ENCODE measurements around the gene ACAD10.
A peak's percentile ranks its signal among the peaks of the same experiment; 100 is the strongest.

The ACAD10 gene

DNA sequence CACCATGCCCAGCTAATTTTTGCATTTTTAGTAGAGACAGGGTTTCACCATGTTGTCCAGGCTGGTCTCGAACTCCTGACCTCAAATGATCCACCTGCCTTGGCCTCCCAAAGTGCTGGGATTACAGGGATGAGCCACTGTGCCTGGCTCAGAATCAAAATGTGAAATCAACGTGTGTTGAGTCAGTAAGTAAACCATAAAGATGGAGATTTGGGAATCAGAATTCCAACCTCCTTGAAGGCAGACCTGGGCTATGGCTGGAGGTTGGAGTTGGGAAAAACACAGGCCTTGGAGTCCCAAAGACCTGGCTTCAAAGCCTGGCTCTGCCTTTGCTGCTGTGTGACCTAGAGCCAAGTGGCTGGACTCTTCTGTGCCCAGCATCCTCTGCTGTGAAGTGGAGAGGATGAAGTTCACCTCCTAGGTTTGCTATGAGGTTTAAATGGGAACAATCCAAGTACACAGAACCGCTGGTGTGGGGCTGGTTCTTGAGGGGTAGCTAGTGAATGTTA lies 91.0 kb downstream of the ACAD10 start:
- DNase-seq (ENCODE audit: low read depth), result no peak

DNA sequence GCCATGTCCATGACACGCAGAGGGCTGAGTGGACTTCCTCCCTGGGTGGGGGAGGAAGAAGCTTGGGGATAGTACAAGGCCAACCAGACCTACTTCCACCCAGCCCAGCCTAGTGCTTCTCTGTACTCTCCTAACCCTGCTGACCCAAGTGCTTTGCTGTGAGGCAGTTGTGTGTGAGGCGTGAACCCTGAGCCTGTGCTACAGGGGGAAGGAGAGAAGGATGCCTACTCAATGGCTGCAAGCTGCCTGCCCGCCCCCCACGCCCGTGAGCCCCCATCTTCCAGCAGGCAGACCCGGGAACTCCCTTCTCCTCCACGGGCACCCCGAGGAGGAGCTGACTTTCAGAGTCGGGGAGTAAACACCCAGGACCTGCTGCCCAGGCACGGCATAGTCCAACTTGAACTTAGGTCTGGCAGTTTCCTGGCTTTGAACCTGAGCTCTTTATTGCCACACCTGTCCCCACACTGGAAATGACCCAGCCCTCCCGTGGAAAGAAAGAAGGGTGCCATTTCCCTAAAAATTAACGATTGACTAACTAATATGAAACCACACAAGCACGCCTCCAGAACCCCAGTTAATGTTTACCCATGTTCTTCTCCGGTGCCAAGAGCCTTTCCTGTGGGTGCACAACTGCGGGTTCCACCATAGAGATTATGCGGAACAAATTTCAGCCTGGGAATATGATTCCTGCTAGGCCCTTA lies 91.6 kb downstream of the ACAD10 start:
- no peak for DNase-seq (ENCODE audit: low read depth)

DNA sequence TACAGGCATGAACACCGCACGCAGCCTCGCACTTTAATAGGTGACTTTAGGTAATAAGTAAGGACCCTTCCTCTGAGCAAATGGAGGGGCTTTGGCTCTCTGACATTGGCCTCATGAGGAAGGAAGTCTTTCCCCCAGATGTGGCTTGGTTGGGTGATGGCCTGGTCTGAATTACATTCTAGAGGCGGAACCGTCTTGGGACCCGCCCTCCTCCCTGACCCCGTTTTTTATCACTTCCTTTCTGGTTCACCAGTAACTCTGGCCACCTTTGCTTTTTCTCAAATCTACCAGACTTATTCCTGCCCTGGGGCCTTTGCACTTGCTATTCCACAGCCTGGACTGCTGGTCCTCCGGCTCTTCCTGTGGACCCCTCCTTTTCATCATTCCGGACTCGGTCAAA lies 94.3 kb downstream of the ACAD10 start:
- DNase-seq (ENCODE audit: low read depth), result no peak

DNA sequence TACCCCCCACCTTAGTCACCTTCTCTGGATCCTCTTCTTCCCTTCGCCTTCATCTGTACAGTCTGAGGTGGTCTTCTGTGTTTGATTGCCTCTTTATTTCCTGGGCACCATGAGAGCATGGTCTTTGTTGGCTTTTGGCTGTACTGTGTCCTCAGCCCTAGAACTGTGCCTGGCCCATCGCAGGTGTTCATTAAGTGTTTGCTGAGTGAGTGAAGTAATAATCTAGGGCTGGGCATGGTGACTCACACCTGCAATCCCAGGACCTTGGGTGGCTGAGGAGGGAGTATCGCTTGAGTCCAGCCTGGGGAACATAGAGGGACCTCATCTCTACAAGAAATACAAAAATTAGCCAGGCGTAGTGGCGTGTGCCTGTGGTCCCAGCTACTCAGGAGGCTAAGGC lies 94.8 kb downstream of the ACAD10 start:
- DNase-seq (ENCODE audit: low read depth), result no peak

DNA sequence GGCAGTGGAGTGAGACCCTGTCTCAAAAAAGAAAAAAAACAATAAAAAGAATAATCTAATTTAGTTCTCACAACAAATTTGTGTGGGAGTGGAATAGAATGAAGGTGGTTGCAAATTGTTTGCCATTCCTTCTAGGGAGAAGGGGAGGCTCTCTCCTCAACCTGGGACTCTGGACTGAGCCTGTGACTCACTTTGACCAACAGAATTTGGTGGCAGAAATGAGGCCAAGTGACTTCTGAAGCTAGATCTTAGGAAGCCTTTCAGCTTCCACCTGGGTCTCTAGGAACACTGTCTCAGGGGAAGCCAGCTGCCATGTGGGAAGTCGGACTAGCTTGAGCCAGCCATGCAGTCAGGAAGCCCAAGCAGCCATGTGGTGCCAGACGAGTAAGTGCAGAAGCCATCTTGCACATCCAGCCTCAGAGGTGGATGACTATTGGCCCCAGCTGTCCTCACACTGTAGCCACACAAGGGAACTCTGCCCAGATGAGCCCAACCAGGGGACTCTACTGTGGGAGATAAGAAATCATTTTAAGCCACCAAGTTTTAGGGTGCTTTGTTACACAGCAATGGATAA lies 95.3 kb downstream of the ACAD10 start:
- DNase-seq (ENCODE audit: low read depth), result no peak

DNA sequence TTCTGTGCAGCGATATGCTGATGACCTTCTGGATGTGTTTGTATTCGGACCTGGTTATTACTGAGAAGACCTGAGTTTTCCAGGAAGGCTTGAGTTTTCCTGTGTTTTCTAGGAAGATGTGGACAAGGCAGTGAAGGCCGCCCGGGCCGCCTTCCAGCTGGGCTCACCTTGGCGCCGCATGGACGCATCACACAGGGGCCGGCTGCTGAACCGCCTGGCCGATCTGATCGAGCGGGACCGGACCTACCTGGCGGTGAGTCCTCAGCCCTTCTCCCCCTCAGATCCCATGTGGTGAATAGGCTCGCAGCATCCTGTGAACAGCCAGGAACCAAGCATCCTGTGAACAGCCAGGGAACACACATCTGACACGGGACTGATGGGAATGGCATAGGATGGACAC lies 97.2 kb downstream of the ACAD10 start:
- no peak for DNase-seq (ENCODE audit: low read depth)

DNA sequence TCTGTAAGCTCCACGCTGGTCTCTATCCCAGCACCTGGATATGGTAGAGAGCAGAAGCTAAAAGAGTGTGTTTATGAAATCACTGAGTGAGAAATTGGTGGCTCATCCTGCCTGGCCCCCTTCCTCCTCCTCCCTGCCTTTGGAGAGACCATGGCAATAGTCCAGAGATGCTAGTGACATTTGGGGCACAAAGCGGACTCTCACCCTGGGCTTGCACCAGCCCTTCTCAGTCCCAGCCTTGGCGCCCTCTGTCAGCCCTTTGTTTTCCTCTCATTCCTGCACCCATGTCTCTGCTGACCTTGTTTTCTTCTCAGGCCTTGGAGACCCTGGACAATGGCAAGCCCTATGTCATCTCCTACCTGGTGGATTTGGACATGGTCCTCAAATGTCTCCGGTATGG lies 99.1 kb downstream of the ACAD10 start:
- no peak for DNase-seq (ENCODE audit: low read depth)

DNA sequence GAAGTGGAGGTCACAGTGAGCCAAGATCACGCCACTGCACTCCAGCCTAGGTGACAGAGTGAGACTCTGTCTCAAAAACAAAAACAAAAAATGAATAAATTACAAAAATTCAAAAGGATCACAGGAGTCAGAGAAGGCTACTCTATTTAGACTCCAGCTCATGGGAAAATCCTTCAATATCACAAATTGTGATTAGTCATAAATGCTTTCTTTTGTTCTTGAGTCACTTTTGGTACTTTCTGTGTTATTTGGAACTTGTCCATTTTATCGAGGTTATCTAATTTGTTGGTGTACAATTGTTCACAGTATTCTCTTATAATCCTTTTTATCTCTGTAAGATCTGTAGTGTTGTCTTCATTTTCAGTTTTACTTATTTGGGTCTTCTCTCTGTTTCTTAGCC lies 99.8 kb downstream of the ACAD10 start:
- DNase-seq (ENCODE audit: low read depth), result peak; percentile 55

DNA sequence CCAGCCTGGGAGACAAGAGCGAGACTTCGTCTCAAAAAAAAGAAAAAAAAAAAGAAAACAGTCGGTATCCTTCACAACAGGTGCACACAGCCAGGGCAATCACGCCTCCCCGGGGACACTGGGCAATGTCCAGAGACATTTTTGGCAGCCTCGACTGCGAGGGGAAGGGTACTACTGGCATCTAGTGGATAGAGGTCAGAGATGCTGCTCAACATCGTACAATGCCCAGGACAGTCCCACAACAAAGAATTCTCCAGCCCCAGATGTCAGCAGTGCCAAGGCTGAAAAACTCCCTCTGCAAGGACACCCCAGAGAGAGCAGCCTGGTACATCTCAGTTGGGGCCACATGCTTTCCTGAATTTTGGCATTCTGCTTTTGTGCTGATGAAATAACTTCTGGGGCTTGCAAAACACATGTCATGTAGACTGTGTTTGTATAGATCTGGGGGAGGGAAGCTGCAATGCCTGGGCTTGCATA lies 102.4 kb downstream of the ACAD10 start:
- DNase-seq (ENCODE audit: low read depth), result no peak

DNA sequence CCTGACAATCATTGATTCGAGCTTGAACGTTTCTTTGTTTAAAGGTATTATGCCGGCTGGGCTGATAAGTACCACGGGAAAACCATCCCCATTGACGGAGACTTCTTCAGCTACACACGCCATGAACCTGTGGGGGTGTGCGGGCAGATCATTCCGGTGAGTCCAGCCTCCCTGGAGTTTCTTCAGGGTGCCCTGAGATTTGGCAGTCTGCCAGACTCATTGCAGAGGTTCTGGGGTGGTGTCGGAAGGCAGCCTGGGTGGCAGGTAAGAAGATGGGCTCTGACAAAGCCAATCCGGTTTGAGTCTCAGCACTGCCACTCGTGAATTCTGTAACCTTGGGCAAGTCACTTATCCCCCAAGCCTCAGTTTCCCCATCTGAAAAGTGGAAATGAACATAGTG lies 103.9 kb downstream of the ACAD10 start:
- DNase-seq (ENCODE audit: low read depth), result no peak

DNA sequence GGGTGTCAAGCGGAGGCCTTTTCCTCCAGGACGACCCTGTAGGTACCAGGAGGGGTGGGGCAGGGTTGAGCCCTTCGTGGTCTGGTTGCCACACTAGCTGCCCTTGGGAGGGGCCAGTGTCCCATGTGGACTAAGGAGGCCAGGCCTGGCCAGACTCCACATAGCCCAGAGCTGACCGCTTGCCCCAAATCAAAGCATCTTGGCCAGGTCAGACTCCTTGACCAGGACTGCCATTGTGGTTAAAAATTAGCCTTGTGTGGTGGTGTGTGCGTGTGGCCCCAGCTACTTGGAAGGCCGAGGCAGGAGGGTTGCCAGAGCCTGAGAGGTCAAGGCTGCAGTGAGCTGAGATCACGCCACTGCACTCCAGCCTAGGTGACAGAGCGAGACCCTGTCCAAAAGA lies 105.7 kb downstream of the ACAD10 start:
- no peak for DNase-seq (ENCODE audit: low read depth)

DNA sequence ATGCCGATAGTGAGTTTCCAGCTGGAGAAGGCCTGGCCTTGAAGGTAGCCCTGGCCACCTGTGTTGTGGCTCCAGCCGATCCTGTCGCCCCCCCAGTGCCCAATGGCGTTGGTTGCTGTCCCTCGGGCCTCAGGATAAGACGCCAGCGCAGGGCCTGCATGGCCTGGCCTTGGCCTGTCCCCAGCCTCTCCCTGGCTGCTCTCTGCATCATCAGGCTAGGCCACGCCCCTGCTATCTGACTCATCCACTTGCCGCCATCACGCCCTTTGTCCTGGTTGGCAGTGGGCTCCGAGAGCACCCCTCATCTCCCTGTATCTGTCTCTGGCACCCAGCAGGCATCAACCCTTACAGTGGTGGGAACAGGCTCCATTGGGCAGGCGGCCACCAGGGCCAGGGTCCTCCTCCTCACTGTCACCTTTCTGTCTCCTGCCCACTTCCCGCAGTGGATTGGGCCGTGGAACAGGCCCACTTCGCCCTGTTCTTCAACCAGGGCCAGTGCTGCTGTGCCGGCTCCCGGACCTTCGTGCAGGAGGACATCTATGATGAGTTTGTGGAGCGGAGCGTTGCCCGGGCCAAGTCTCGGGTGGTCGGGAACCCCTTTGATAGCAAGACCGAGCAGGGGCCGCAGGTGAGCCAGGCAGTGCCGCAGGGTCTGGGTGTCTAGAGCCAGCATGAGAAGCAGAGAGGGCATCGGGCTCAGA lies 106.5 kb downstream of the ACAD10 start:
- DNase-seq (ENCODE audit: low read depth), result peak; percentile 47

DNA sequence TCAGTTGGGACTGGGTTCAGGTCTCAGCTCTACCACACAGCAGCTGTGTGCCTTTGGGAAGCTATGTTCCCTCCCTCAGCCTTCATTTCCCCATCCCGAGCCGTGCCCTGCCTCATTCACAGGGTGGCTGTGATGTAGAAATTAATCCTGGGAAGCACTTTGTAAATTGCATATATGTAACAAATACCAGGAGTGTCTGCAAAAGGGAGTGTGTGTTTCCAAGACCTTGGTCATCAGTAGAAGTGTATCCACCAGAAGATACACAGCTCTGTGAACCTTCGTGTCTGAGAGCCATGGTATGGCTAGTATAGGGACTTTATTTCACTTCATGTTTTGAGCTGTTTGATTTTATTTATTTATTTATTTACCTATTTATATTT lies 107.0 kb downstream of the ACAD10 start:
- DNase-seq (ENCODE audit: low read depth), result no peak

DNA sequence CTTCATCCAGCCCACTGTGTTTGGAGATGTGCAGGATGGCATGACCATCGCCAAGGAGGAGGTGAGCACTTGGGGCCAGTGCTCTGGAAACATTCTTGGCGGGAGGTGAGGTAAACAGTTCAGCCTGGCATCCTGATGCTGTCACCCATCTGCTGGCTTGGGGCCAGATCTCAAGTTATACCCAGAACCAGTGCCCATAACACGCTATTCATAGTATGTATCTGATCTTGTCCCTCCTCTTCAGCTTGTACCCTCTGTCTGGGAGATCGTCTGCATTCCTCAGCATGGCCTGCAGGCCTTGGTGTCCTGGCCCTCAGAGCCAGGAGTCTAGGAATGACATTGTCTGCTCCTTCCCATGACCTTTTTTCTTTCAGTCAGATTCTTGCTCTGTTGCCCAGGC lies 112.3 kb downstream of the ACAD10 start:
- DNase-seq (ENCODE audit: low read depth), result no peak

DNA sequence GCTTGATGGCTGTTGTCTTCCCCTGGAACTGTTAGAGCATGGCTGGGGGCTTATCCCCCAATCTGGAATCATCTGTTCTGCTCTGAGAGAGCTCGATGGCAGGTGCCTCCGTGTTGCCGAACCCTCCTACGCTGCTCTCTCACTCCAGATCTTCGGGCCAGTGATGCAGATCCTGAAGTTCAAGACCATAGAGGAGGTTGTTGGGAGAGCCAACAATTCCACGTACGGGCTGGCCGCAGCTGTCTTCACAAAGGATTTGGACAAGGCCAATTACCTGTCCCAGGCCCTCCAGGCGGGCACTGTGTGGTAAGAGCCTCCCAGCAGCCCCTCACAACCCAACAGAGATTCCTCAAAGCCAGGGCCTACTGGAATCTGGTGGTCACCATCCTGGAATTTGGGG lies 113.9 kb downstream of the ACAD10 start:
- DNase-seq (ENCODE audit: low read depth), result no peak

DNA sequence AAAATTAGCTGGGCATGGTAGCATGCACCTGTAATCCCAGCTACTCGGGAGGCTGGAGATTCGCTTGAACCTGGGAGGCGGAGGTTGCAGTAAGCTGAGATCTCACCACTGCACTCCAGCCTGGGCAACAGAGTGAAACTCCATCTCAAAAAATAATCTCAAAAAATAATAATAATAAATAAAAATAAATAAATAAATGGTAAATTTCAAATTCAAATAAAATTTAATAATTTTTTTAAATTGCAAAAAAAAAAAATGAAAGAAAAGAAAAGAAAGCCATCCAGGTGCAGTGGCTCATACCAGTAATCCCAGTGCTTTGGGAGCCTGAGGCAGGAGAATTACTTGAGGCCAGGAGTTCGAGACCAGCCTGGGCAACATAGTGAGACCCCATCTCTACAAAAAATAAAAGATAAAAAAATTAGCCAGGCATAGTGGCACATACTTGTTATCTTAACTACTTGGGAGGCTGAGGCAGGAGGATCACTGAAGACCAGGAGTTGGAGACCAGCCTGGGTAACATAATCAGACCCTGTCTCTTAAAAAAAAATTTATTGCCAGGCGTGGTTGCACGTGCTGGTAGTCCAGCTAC lies 117.3 kb downstream of the ACAD10 start:
- no peak for DNase-seq (ENCODE audit: low read depth)

DNA sequence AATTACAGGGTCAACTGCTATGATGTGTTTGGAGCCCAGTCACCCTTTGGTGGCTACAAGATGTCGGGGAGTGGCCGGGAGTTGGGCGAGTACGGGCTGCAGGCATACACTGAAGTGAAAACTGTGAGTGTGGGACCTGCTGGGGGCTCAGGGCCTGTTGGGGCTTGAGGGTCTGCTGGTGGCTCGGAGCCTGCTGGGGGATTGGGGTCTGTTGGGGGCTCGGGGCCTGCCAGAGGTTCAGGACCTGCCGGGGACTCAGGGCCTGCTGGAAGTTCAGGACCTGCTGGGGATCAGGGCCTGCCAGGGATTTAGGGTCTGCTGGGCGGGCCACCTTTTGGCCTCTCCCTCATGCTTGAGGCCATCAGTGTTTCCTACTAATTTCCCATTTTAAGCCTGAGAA lies 118.0 kb downstream of the ACAD10 start:
- no peak for DNase-seq (ENCODE audit: low read depth)

DNA sequence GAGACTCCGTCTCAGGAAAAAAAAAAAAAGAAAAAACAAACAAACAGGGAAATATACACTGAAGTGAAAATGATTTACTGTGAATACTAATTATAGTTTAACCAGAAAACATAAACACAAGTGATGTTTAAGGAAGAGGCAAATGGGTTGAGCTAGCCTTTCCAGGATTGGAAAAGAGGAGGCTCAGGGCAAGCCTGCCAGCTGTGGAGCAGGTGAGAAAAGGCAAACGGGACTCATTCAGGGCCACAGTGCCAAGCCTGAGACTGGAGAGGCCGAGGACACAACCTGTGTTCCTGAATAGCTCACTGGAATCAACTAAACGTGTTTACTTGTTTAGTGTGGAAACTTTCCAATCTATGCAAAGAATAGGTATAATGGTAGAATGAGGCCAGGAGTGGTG lies 120.5 kb downstream of the ACAD10 start:
- no peak for DNase-seq (ENCODE audit: low read depth)
